ENCODE data around the gene KRTAP4-8. TPM values are rescaled to one million over a fixed set of nuclear protein-coding genes. Genes with fewer than 3 reads are reported as not detected.
"Not testable (repeated sequence)": the region's sequence is repeated elsewhere in the genome, so short reads cannot be mapped to it uniquely, and the experiment has no call there.

KRTAP4-8 gene
- total and polyA plus RNA-seq, 2 donors from 2014 or later, result not detected

GRCh38 chr17:41067281-41067680 is 30.7 kb downstream of the KRTAP4-8 start:
- no peak for DNase-seq
- FAIRE-seq, result no peak
- no peak overlapping the region for H3K27ac ChIP-seq (ENCODE audit: low read depth in 2 of 2, low read length in 2 of 2)
- H3K36me3 ChIP-seq (ENCODE audit: control insufficient read depth in 2 of 3, insufficient read depth in 3 of 3, low read length in 3 of 3), result no peaks in the 10 kb centered on the region
- no peak overlapping the region for H3K4me3 ChIP-seq (ENCODE audit: low read length in 3 of 3)
- H3K4me1 ChIP-seq (ENCODE audit: control insufficient read depth in 2 of 3, insufficient read depth in 2 of 3, low read depth in 1 of 3, low read length in 3 of 3), result no peaks in the 10 kb centered on the region
- H3K9ac ChIP-seq (ENCODE audit: low read length in 3 of 3), result no peak overlapping the region
- intact Hi-C loops (cut with DNase I), result no loop called here
- no peaks in the 10 kb centered on the region for H3K27me3 ChIP-seq (ENCODE audit: control insufficient read depth, insufficient read depth, low read length)
- H3K9me3 ChIP-seq (ENCODE audit: control insufficient read depth in 2 of 3, insufficient read depth in 1 of 3, low read length in 3 of 3), result no peaks in the 10 kb centered on the region
- TF ChIP-seq CTCF (IDR thresholded peaks at IDR 0.05; ENCODE audit: borderline replicate concordance, extremely low read depth, insufficient read depth), result no peak

GRCh38 chr17:41065829-41066624 is 31.9 kb downstream of the KRTAP4-8 start, which contains the start of gene KRTAP2-4:
Gene KRTAP2-4 (minus strand): TSS chr17:41065879. CDS start chr17:41065845, 34 bp downstream.
- Histone ChIP-seq H3K4me3 (ENCODE audit: low read length in 3 of 3) (no peak within 1 kb of the TSS), H3K9me3 (ENCODE audit: control insufficient read depth in 2 of 3, insufficient read depth in 1 of 3, low read length in 3 of 3) (no peaks in the 10 kb centered on the region), H3K27ac (ENCODE audit: low read depth in 2 of 2, low read length in 2 of 2) (no peak within 1 kb of the TSS), H3K27me3 (ENCODE audit: control insufficient read depth, insufficient read depth, low read length) (no peaks in the 10 kb centered on the region), H3K9ac (ENCODE audit: low read length in 3 of 3) (no peak within 1 kb of the TSS), H3K4me1 (ENCODE audit: control insufficient read depth in 2 of 3, insufficient read depth in 2 of 3, low read depth in 1 of 3, low read length in 3 of 3) (no peaks in the 10 kb centered on the region), H3K36me3 (ENCODE audit: control insufficient read depth in 2 of 3, insufficient read depth in 3 of 3, low read length in 3 of 3) (no peaks in the 10 kb centered on the region)
- no peak for TF ChIP-seq CTCF (IDR thresholded peaks at IDR 0.05; ENCODE audit: borderline replicate concordance, extremely low read depth, insufficient read depth)
- no peak for DNase-seq
- intact Hi-C loops (cut with DNase I), result no loop called here
- FAIRE-seq, result no peak

- H3K27me3 ChIP-seq (ENCODE audit: control insufficient read depth, insufficient read depth, low read length); FAIRE-seq; H3K4me3 ChIP-seq (ENCODE audit: low read length in 3 of 3); H3K4me1 ChIP-seq (ENCODE audit: control insufficient read depth in 2 of 3, insufficient read depth in 2 of 3, low read depth in 1 of 3, low read length in 3 of 3); intact Hi-C loops (cut with DNase I); DNase-seq; H3K27ac ChIP-seq (ENCODE audit: low read depth in 2 of 2, low read length in 2 of 2); H3K9me3 ChIP-seq (ENCODE audit: control insufficient read depth in 2 of 3, insufficient read depth in 1 of 3, low read length in 3 of 3); H3K36me3 ChIP-seq (ENCODE audit: control insufficient read depth in 2 of 3, insufficient read depth in 3 of 3, low read length in 3 of 3); H3K9ac ChIP-seq (ENCODE audit: low read length in 3 of 3): not testable (repeated sequence)
These were observed 32.8 kb downstream of the KRTAP4-8 start for GRCh38 chr17:41065016-41065689.

GRCh38 chr17:41064301-41064700 is 33.6 kb downstream of the KRTAP4-8 start:
- intact Hi-C loops (cut with DNase I), result no loop called here
- no peak for TF ChIP-seq CTCF (IDR thresholded peaks at IDR 0.05; ENCODE audit: borderline replicate concordance, extremely low read depth, insufficient read depth)
- Histone ChIP-seq H3K4me1 (ENCODE audit: control insufficient read depth in 2 of 3, insufficient read depth in 2 of 3, low read depth in 1 of 3, low read length in 3 of 3) (no peaks in the 10 kb centered on the region), H3K9ac (ENCODE audit: low read length in 3 of 3) (no peak overlapping the region), H3K9me3 (ENCODE audit: control insufficient read depth in 2 of 3, insufficient read depth in 1 of 3, low read length in 3 of 3) (no peaks in the 10 kb centered on the region), H3K36me3 (ENCODE audit: control insufficient read depth in 2 of 3, insufficient read depth in 3 of 3, low read length in 3 of 3) (no peaks in the 10 kb centered on the region), H3K4me3 (ENCODE audit: low read length in 3 of 3) (no peak overlapping the region), H3K27me3 (ENCODE audit: control insufficient read depth, insufficient read depth, low read length) (no peaks in the 10 kb centered on the region), H3K27ac (ENCODE audit: low read depth in 2 of 2, low read length in 2 of 2) (no peak overlapping the region)
- DNase-seq (no peak), FAIRE-seq (no peak)

All from kidney (tissue), 14 donors.